ENCODE data around the gene TFDP1.

Gene TFDP1

DNA sequence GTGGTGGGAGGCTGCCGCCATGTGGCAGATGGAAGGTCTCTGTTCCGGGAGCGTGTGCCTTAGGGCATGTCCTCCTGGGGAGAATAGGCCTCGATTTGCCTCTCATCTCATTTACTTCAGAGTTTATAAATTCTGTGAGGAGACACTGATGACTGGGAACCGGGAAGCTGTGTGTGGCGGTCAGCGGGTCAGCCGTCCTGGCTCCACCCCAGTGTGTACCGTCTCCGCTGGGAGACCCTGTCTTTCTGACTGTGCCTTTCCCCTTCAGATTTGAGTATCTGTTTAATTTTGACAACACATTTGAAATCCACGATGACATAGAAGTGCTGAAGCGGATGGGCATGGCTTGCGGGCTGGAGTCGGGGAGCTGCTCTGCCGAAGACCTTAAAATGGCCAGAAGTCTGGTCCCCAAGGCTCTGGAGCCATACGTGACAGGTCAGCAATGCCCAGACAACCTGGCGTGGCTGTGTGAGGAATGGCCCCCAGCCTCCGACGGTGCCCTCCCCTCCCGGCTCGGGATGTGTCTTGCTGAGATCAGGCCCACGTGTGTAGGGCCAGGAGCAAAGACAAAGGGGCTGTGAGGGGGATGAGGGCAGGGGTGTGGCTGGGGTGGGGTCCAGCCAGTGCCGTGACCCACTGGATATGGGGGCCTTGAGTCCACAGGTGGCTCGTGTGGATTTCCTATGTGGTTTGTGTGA is 51.9 kb downstream of the TFDP1 start:
- DNase-seq: no peak

DNA sequence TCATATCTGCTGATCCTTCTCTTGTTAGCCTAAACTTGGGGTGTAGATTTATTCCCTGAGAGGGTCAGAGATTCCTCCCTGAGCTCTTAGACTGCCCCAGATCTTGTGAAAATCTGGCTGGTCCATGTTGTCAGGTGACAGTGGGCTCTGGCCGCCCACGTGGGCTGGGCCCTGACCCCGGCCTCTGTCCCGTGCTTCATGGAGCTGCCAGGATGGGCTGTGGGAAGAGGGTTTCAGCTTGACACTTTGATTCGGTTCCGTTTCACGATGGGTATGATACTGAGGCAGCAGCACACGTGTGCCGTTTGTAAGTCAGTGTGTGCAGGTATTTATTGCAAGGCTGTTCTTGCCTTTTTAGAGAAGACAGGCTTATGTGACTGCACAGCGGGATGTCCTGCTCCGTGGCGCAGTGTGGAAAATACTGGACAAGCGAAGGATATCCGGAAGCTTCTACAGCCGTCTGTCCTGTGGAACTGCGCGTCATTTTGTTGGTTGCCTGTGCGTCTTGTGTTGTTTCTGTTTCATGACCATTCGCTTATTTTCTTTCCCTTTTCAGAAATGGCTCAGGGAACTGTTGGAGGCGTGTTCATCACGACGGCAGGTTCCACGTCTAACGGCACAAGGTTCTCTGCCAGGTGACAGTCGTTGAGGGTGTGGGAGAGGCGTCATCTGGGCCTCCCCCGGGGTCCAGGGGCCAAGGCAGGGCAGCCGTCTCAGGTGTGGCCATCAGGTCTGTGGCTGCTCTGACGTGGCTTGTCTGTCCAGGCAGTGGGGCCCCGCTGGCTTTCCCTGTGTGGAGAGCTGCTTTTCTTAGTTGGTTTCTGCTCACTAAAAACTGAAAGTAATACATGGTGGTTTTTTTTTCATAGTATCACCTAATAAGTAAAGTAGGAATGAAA is 53.0 kb downstream of the TFDP1 start:
- DNase-seq: no peak

DNA sequence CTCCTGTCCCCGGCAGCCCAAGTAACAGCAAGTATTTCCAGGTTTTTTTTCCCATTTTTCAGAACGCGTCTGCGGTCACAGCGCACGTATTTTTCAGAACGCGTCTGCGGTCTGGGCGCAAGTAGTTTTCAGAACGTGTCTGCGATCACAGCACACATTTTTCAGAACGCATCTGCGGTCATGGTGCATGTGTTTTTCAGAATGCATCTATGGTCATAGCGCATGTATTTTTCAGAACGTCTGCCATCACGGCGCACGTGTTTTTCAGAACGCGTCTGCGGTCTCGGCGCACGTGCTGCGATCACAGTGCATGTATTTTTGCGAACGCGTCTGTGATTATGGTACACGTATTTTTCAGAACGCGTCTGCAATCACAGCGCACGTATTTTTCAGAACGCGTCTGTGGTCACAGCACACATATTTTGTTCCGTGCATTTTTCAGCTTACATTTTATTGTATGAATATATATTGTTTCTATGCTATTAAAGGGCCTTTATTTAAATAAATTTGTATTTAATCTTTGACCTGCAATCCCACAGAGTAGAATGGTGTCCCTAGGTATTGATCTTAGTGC is 53.7 kb downstream of the TFDP1 start:
- DNase-seq: no peak

- no peak for DNase-seq
These were observed 54.3 kb downstream of the TFDP1 start for GRCh38 chr13:113638806-113639205.

GRCh38 chr13:113639616-113640262 is 55.2 kb downstream of the TFDP1 start:
- DNase-seq: no peak

DNA sequence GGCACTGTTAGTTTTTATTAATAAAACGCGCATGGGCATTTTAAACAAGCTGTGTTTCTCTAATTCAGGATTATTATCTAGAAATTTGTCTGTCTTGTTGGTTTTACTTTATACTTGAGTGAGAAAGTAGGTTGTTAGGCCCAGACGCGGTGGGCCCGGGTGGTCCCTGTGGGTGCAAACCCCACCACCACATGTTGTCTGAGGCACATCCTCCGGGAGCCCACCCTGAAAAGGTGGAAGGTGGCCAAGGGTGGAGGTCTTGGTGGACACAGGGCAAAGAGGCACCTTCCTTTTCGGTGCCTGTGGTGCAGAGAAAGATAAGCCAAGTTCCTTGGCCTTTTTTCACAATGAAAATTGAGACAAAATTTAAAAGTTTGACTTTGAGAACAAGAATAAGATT is 56.9 kb downstream of the TFDP1 start:
- DNase-seq: no peak

DNA sequence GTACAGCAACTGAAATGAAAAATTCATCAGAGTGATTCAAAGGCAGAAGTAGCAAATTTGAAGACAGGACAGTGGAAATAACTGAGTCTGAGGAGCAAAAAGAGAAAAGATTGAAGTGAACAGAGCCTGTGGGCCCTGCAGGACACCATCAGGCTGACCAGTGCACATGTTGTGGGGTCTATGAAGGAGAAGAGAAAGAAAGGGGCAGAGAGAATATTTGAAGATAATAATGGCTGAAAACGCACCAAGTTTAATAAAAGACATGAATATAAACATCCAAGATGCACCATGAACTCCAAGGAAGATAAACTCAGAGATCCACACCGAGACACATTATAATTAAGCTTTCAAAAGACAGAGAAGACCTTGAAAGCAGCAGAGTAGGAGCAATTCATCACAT is 58.0 kb downstream of the TFDP1 start:
- DNase-seq: no peak

- DNase-seq: no peak
These were observed 59.0 kb downstream of the TFDP1 start for GRCh38 chr13:113643593-113643992.

DNA sequence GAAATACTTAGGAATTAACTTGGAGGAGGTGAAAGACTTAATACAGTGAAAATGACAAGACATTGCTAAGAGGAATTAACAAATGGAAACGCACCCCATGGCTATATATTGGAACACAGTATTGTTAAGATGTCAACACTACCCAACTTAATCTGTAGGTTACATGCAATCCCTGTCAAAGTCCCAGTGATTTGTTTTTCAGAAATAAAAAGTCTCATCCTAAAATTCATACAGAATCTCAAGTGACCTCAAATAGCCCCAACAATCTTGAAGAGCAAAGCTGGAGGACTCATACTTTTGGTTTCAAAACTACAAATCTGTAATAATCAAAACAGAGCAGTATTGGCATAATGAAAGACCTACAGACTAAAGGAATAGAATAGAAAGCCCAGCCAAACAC is 60.2 kb downstream of the TFDP1 start:
- DNase-seq: no peak

GRCh38 chr13:113645329-113645728 is 60.8 kb downstream of the TFDP1 start:
- DNase-seq: no peak

DNA sequence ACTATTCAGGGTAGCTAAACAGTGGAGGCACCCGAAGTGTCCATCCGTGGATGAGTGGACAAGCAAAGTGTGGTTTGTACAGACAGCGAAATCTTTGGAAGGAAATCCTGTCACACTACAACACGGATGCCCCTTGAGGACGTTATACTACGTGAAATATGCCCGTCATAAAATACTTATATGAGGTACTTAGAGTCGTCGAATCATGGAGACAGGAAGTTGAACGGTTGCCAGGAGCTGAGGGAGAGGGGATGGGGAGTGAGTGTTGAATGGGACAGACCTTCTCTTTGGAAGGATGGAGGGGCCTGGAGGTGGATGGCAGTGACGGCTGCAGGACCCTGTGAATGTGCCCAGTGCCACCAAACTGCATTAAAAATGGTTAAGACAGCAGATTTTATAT is 61.8 kb downstream of the TFDP1 start:
- no peak for DNase-seq

DNA sequence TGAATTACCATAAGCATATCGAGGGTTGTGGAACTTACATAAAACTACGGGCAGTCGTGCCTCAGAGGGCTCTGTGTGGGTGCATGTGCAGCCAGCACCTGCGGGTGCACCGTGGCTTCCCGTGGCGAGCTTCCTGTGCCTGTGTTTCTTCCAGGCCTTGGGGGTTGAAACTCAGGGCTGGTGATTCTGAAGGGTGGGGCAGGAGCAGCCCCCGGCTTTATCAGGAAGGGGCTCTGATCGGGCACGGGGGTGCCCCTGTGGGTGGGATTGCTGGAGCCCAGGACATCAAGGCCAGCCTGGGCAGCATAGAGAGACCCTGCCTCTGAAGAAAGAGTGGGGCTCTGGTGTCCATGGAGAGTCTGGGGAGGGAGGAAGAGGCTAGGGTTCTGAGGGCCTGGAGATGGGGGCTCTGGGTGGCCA is 62.4 kb downstream of the TFDP1 start:
- no peak for DNase-seq

- DNase-seq: no peak
These were observed 63.0 kb downstream of the TFDP1 start for GRCh38 chr13:113647351-113648215.

DNA sequence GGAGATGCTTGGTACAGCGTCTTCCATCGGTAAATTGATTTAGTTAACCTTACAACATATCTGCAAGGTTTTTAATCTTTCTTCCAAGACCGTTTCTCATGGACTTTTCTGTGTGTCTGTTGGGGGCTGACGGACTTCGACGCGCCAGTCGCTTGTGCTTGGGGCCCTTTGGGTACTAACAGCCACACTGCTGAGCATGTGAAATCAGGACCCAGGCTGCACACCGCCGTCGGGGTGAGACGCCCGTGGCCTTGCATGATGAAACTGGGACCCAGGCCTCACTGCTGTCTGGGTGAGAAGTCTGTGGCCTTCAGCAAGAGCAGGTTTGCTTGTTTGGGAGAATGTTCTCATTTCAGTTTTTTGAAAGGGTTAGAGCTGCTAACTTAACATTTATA is 63.7 kb downstream of the TFDP1 start:
- no peak for DNase-seq

GRCh38 chr13:113649212-113649611 is 64.7 kb downstream of the TFDP1 start:
- DNase-seq: no peak

DNA sequence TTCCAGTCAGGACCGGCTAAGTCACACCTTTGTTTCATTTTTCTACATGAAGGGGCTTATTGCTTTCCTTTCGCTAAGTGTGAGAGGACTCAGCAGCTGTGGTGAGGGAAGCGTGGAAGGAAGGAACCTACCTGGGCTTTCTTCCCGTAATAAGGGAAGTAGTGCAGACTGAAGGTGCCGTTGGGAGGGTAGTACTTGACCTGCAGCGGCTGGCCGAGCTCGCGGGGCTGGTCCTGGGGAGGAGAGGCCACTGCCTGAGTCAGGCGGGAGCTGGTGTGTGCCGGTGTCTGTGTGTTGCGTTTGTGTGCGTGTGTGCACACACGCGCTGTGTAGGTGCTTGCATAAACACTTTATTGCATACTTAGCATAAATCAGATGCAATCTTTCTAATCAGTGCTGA is 65.7 kb downstream of the TFDP1 start:
- DNase-seq: no peak

GRCh38 chr13:113650731-113651148 is 66.2 kb downstream of the TFDP1 start:
- no peak for DNase-seq

DNA sequence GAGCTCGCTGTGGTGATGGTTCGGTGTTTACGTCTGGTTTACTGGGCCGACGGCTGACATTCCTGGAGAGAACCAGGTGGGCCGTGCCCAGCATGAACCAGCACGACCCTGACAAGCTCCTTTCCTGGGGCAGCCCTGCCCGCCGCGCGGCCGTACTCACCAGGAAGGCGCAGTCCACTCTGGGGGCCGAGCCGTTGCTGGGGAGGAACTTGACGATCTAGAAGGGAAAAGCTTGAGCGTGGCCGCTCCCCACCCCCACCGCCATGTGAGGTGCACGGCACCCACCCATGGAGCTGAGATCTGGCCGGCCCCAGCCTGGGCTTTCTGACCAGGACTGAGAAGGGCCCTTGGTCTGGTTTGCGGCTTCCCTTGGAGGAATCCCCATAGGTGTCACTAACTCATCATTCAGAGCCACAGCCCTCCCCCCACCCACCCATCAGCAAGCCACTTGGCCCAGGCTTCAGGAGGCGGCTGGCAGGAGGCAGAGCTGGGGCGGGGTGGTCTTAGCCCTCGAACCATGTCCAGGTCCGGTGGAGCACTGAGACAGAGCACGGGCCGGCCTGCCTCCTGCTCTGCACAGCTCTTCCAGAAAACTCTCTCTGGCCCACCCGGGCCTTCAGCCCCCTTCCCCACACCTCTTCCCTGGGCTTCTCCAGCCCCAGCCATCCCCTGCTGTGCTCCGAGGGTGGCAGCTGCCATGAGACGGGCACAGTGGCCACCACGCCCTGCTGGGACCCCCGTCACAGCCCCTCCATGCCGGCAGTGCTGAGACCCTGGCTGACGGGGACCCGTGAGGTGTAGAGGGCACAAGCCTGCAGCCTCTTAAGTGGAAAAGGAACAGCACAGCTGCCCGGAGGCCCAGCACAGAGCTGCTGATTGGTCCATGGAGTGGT is 67.2 kb downstream of the TFDP1 start:
- no peak for DNase-seq

- no peak for DNase-seq
These were observed 68.1 kb downstream of the TFDP1 start for GRCh38 chr13:113652404-113653263.

All from CD4-positive, alpha-beta T cell treated with Interleukin-10 for 1 hour (primary cell).